Caco-2 (cell line): ENCODE results near the gene NEUROG1. TPM values are rescaled to one million over a fixed set of nuclear protein-coding genes. Genes with fewer than 3 reads are reported as not detected.

Source experiments
- BruUV-seq: library from RNA; stranded (reverse); fragments of 400-500 nt; replicated peaks from 2 replicates; lab custom pipeline; 2021; lab: Mats Ljungman, UMichigan
- CTCF ChIA-PET: fragments of 300-600 bp; sonication (Branson Sonifier 250); formaldehyde crosslinking; loops from one replicate; lab custom pipeline; 2022; ENCODE audit warnings: antibody characterized with exemption; lab: Charles Lee
- POLR2A ChIA-PET: fragments of 300-600 bp; sonication (Branson Sonifier 250); formaldehyde crosslinking; loops from one replicate; lab custom pipeline; 2022; ENCODE audit warnings: antibody characterized with exemption; lab: Charles Lee
- DNase-seq, 2 experiments: peaks; one replicate each; pipeline versions ENCODE4 v3.0.0 to v3.0.0-alpha.2; 2020 to 2022
- H3K27me3 ChIP-seq: replicated peaks from 2 replicates; pipeline ENCODE4 v1.6.0; 2011; ENCODE audit warnings: low read length; ENCODE audit not compliant: control insufficient read depth, insufficient read depth
- H3K36me3 ChIP-seq: 2 replicates; pipeline ENCODE4 v1.5.1; 2011; ENCODE audit warnings: low read length; ENCODE audit not compliant: control insufficient read depth, insufficient read depth
- H3K4me1 ChIP-seq: fragments of 250-450 bp; sonication (Bioruptor Pico); 2 replicates; pipeline ENCODE4 v1.5.1; 2020; ENCODE audit warnings: mild to moderate bottlenecking
- H3K4me3 ChIP-seq: 2 replicates; pipeline ENCODE4 v1.5.1; 2011; ENCODE audit warnings: low read depth, mild to moderate bottlenecking, control low read depth, low read length
- H3K9me3 ChIP-seq: fragments of 250-450 bp; sonication (Bioruptor Pico); 2 replicates; pipeline ENCODE4 v1.5.1; 2020; ENCODE audit warnings: mild to moderate bottlenecking, moderate library complexity
- H3K27ac Mint-ChIP-seq: one replicate; pipeline ENCODE4 v1.8.0; 2022; ENCODE audit warnings: mixed read lengths; ENCODE audit not compliant: unreplicated experiment
- H3K27me3 Mint-ChIP-seq: one replicate; pipeline ENCODE4 v1.8.0; 2022; ENCODE audit warnings: mixed read lengths; ENCODE audit not compliant: insufficient read depth, unreplicated experiment
- H3K36me3 Mint-ChIP-seq: one replicate; pipeline ENCODE4 v1.8.0; 2022; ENCODE audit warnings: mild to moderate bottlenecking, mixed read lengths; ENCODE audit not compliant: insufficient read depth, unreplicated experiment
- H3K4me1 Mint-ChIP-seq: one replicate; pipeline ENCODE4 v1.8.0; 2022; ENCODE audit warnings: low read depth, mixed read lengths; ENCODE audit not compliant: unreplicated experiment
- H3K4me3 Mint-ChIP-seq: one replicate; pipeline ENCODE4 v1.8.0; 2022; ENCODE audit warnings: mild to moderate bottlenecking, moderate library complexity, mixed read lengths; ENCODE audit not compliant: unreplicated experiment
- H3K9me3 Mint-ChIP-seq: one replicate; pipeline ENCODE4 v1.8.0; 2022; ENCODE audit warnings: mixed read lengths; ENCODE audit not compliant: unreplicated experiment
- CTCF ChIP-seq, 2 experiments: fragments of 200-600 bp in 1 of 2; IDR thresholded peaks; 1 replicate in 1 of 2; 2 replicates in 1 of 2; pipeline versions ENCODE4 v1.5.1 to v1.8.0; 2011 to 2022; ENCODE audit warnings: antibody characterized with exemption in 1 of 2, control low read depth in 1 of 2, inconsistent platforms in 1 of 2, low read depth in 1 of 2, low read length in 1 of 2, mild to moderate bottlenecking in 1 of 2, moderate library complexity in 1 of 2; ENCODE audit not compliant: insufficient read depth in 1 of 2, severe bottlenecking in 1 of 2, unreplicated experiment in 1 of 2
- intact Hi-C: fragments of 100-400 bp; cut with micrococcal nuclease; formaldehyde crosslinking; loops from one replicate; pipeline ENCODE4 v1.10.0; 2022; ENCODE audit not compliant: unreplicated experiment
- total RNA-seq: library from RNA; stranded (reverse); gene quantifications from 2 replicates; pipeline ENCODE4 v1.2.3, GENCODE V29; 2022

The NEUROG1 gene
- total RNA-seq, 1 experiment from 2014 or later: not detected

- Mint-ChIP-seq H3K36me3 (no peaks in the 10 kb centered on the region), H3K4me3 (no peak overlapping the region), H3K9me3 (peaks cover 14% of the 10 kb centered on the region), H3K4me1 (peaks cover 4% of the 10 kb centered on the region), H3K27me3 (peaks cover 18% of the 10 kb centered on the region), H3K27ac (no peak overlapping the region)
- Histone ChIP-seq H3K4me1 (no peaks in the 10 kb centered on the region), H3K27me3 (no peaks in the 10 kb centered on the region; the same call in 1 of the 2 replicates), H3K36me3 (no peaks in the 10 kb centered on the region), H3K9me3 (peaks cover 8% of the 10 kb centered on the region), H3K4me3 (no peak overlapping the region)
- CTCF ChIA-PET: interaction anchor here (0.6 kb wide), 1 partner anchor 31 kb away, joined by 3 read pairs; no protein-coding TSS in a partner anchor
- intact Hi-C loops: no loop called here
- BruUV-seq: no TSS peak
- no peak for TF ChIP-seq CTCF (IDR thresholded peaks at IDR 0.05; ENCODE audit: insufficient read depth in 1 of 2, low read depth in 1 of 2, low read length in 1 of 2, severe bottlenecking in 1 of 2, unreplicated experiment in 1 of 2)
- DNase-seq: no peak
- POLR2A ChIA-PET: no interaction called here
Observed at GRCh38 chr5:135514116-135514515, 21.6 kb downstream of the NEUROG1 start.

GRCh38 chr5:135511761-135512575 lies 23.8 kb downstream of the NEUROG1 start:
- peaks cover 4% of the 10 kb centered on the region for H3K4me1 Mint-ChIP-seq
- H3K36me3 ChIP-seq: no peaks in the 10 kb centered on the region
- no peak for DNase-seq
- H3K36me3 Mint-ChIP-seq: no peaks in the 10 kb centered on the region
- H3K27me3 ChIP-seq: no peaks in the 10 kb centered on the region; the same call in 1 of the 2 replicates
- no TSS peak for BruUV-seq
- ChIA-PET POLR2A (interaction anchor here (0.5 kb wide), 1 partner anchor 21 kb away, joined by 3 read pairs; no protein-coding TSS in a partner anchor), CTCF (no interaction called here)
- H3K4me1 ChIP-seq: peaks cover 8% of the 10 kb centered on the region; the same call in 1 of the 2 replicates
- intact Hi-C loops: no loop called here
- no peak overlapping the region for H3K4me3 ChIP-seq
- H3K9me3 ChIP-seq: no peaks in the 10 kb centered on the region; the same call in 1 of the 2 replicates
- H3K27me3 Mint-ChIP-seq: peaks cover 8% of the 10 kb centered on the region
- no peaks in the 10 kb centered on the region for H3K9me3 Mint-ChIP-seq
- TF ChIP-seq CTCF (IDR thresholded peaks at IDR 0.05; ENCODE audit: insufficient read depth in 1 of 2, low read depth in 1 of 2, low read length in 1 of 2, severe bottlenecking in 1 of 2, unreplicated experiment in 1 of 2): no peak
- H3K27ac Mint-ChIP-seq: no peak overlapping the region
- H3K4me3 Mint-ChIP-seq: no peak overlapping the region

GRCh38 chr5:135509995-135510394 lies 25.8 kb downstream of the NEUROG1 start:
- Mint-ChIP-seq H3K27me3 (peaks cover 8% of the 10 kb centered on the region), H3K4me3 (no peak overlapping the region), H3K36me3 (no peaks in the 10 kb centered on the region), H3K9me3 (no peaks in the 10 kb centered on the region), H3K27ac (no peak overlapping the region), H3K4me1 (peaks cover 4% of the 10 kb centered on the region)
- no peak overlapping the region for H3K4me3 ChIP-seq
- TF ChIP-seq CTCF (IDR thresholded peaks at IDR 0.05; ENCODE audit: insufficient read depth in 1 of 2, low read depth in 1 of 2, low read length in 1 of 2, severe bottlenecking in 1 of 2, unreplicated experiment in 1 of 2): no peak
- DNase-seq: no peak
- no peaks in the 10 kb centered on the region; the same call in 1 of the 2 replicates for H3K27me3 ChIP-seq
- BruUV-seq: no TSS peak
- peaks cover 8% of the 10 kb centered on the region; the same call in 1 of the 2 replicates for H3K4me1 ChIP-seq
- H3K36me3 ChIP-seq: no peaks in the 10 kb centered on the region
- CTCF ChIA-PET: interaction anchor here (2.0 kb wide), 1 partner anchor 44 kb away, joined by 6 read pairs; no protein-coding TSS in a partner anchor
- POLR2A ChIA-PET: no interaction called here
- intact Hi-C loops: no loop called here
- H3K9me3 ChIP-seq: no peaks in the 10 kb centered on the region
